ENCODE data around the gene NR1D1.

The NR1D1 gene

DNA sequence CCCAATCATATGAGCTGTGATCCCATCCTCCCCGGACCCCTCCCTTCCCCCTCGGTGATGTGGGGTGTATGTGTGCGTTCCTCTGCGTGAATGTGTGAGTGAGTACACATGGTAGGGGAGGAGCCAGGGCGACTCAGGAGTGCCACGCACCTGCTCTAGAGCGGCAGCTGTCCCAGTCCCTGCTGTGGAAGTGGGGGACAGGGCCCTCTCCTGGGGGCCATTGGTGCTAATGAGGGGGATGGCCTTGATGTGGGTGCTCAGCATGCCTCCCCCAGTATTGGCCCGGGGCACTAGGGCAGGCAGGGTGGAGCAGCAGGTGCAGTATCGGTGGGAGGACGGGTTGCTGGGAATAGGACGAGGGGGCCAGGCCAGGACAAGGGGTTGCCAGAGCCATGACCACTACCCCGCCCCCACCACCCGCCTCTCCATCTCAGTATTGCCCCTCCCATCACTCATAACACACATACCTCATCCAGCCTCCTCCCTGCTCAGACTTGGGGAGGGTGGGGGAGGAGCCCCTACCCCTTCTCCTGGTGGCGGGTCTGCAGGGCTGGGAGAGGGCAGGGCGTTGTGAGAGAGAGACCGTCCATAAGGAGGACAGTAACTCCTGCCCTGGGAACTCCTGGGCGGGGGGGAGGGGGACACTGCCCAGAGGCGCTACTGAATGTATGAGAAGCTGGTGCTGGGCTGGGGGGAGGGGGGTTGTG is 8.5 kb downstream of the NR1D1 start:
- TF ChIP-seq, protein P1, sequence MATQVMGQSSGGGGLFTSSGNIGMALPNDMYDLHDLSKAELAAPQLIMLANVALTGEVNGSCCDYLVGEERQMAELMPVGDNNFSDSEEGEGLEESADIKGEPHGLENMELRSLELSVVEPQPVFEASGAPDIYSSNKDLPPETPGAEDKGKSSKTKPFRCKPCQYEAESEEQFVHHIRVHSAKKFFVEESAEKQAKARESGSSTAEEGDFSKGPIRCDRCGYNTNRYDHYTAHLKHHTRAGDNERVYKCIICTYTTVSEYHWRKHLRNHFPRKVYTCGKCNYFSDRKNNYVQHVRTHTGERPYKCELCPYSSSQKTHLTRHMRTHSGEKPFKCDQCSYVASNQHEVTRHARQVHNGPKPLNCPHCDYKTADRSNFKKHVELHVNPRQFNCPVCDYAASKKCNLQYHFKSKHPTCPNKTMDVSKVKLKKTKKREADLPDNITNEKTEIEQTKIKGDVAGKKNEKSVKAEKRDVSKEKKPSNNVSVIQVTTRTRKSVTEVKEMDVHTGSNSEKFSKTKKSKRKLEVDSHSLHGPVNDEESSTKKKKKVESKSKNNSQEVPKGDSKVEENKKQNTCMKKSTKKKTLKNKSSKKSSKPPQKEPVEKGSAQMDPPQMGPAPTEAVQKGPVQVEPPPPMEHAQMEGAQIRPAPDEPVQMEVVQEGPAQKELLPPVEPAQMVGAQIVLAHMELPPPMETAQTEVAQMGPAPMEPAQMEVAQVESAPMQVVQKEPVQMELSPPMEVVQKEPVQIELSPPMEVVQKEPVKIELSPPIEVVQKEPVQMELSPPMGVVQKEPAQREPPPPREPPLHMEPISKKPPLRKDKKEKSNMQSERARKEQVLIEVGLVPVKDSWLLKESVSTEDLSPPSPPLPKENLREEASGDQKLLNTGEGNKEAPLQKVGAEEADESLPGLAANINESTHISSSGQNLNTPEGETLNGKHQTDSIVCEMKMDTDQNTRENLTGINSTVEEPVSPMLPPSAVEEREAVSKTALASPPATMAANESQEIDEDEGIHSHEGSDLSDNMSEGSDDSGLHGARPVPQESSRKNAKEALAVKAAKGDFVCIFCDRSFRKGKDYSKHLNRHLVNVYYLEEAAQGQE (IDR thresholded peaks at IDR 0.05; ENCODE audit: insufficient replicate concordance, low read depth): no peak
- no peak for DNase-seq (ENCODE audit: low read depth in 1 of 2, low spot score in 1 of 2)
- Histone ChIP-seq H3K27ac (replicated peaks) (no peak overlapping the region), H3K27me3 (ENCODE audit: insufficient read depth, poor library complexity, severe bottlenecking) (no peaks in the 10 kb centered on the region), H3K4me3 (replicated peaks; ENCODE audit: insufficient read depth, low read length) (no peak overlapping the region)

DNA sequence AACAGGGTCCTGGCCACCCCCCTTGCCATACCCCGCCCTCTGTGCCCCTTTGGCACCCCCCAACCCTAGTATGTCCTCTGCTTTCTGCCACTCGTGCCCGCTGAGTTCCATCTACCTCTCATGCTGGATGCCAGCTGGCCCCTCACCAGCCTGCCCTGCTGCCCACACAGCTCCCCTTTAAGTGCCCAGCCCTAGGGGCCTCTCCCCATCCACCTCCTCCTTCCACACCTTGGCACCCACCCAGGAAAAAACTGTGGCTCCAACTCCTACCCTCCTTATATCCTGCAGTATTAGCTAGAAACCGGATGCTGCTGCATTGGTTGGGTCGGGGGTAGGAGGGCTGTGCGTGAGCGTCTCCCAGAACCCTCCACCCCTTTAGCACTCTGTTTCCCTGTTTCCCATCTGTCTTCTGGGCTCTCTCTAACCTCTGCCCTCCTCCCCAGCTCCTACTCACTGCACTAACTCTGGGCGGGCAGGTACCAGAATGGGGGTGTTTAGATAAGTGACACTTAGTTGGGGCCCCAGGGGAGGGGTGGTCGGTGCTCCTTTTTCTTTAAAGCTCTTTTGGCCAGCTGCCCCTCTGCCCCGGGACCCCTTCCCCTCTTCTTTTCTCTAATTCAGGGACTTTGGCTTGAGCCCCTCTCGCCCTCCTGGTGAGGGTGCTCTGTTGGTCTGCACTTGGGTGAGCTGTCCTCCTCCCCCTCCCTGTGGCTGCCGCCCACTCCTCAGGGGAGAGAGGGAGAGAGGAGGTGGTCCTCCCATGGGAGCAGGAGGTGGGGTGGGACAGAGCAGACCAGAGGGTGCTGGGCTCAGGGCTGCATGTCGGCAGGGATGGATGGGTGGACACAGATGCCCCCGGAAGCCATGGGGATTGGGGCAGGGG is 9.9 kb downstream of the NR1D1 start:
- no peak overlapping the region for H3K4me3 ChIP-seq (replicated peaks; ENCODE audit: insufficient read depth, low read length)
- TF ChIP-seq, protein P1 (IDR thresholded peaks at IDR 0.05; ENCODE audit: insufficient replicate concordance, low read depth): no peak
- H3K27ac ChIP-seq (replicated peaks): no peak overlapping the region
- DNase-seq (ENCODE audit: low read depth in 1 of 2, low spot score in 1 of 2): no peak
- no peaks in the 10 kb centered on the region for H3K27me3 ChIP-seq (ENCODE audit: insufficient read depth, poor library complexity, severe bottlenecking)

- DNase-seq (ENCODE audit: low read depth in 1 of 2, low spot score in 1 of 2): no peak
- Histone ChIP-seq H3K27me3 (ENCODE audit: insufficient read depth, poor library complexity, severe bottlenecking) (no peaks in the 10 kb centered on the region), H3K27ac (replicated peaks) (no peak overlapping the region), H3K4me3 (replicated peaks; ENCODE audit: insufficient read depth, low read length) (no peak overlapping the region)
- TF ChIP-seq GABPA (IDR thresholded peaks at IDR 0.05; ENCODE audit: low read depth) (no peak), SPI1 (IDR thresholded peaks at IDR 0.05; ENCODE audit: borderline replicate concordance, low read depth) (no peak), POLR2AphosphoS5 (IDR thresholded peaks at IDR 0.05; ENCODE audit: low read depth) (no peak)
- TF ChIP-seq, protein P2, sequence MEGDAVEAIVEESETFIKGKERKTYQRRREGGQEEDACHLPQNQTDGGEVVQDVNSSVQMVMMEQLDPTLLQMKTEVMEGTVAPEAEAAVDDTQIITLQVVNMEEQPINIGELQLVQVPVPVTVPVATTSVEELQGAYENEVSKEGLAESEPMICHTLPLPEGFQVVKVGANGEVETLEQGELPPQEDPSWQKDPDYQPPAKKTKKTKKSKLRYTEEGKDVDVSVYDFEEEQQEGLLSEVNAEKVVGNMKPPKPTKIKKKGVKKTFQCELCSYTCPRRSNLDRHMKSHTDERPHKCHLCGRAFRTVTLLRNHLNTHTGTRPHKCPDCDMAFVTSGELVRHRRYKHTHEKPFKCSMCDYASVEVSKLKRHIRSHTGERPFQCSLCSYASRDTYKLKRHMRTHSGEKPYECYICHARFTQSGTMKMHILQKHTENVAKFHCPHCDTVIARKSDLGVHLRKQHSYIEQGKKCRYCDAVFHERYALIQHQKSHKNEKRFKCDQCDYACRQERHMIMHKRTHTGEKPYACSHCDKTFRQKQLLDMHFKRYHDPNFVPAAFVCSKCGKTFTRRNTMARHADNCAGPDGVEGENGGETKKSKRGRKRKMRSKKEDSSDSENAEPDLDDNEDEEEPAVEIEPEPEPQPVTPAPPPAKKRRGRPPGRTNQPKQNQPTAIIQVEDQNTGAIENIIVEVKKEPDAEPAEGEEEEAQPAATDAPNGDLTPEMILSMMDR (IDR thresholded peaks at IDR 0.05; ENCODE audit: insufficient read depth, low read length): no peak
- TF ChIP-seq, protein P1 (IDR thresholded peaks at IDR 0.05; ENCODE audit: insufficient replicate concordance, low read depth): no peak
These were observed 11.1 kb downstream of the NR1D1 start for GRCh38 chr17:40089077-40089895.

Data from HL-60 (cell line).